Aorta (tissue), 5 donors: ENCODE measurements around the gene THSD4. TPM values are rescaled to one million over a fixed set of nuclear protein-coding genes. Genes with fewer than 3 reads are reported as not detected.

ENCODE experiments used
- ATAC-seq: fragments of 200-7000 bp; cut with Tn5 transposase; one replicate; pipeline ENCODE4 v1.9.1; 2022; ENCODE audit warnings: moderate library complexity; ENCODE audit not compliant: low FRiP score
- DNase-seq, 2 donors: peaks; one replicate each; pipeline ENCODE4 v3.0.0-alpha.2; 2020
- H3K27ac ChIP-seq, 2 donors: one replicate each; pipeline ENCODE4 v1.5.1; 2013; ENCODE audit warnings: low read length in 2 of 2, mild to moderate bottlenecking in 2 of 2, moderate library complexity in 2 of 2, control low read depth in 1 of 2, inconsistent platforms in 1 of 2, low read depth in 1 of 2
- H3K27me3 ChIP-seq, 2 donors: one replicate each; pipeline ENCODE4 v1.6.1; 2013; ENCODE audit warnings: control low read depth in 1 of 2, low read length in 1 of 2, mild to moderate bottlenecking in 1 of 2, moderate library complexity in 1 of 2; ENCODE audit not compliant: insufficient read depth in 2 of 2, control insufficient read depth in 1 of 2
- H3K36me3 ChIP-seq, 2 donors: one replicate each; pipeline ENCODE4 v1.6.1; 2013; ENCODE audit warnings: control low read depth in 1 of 2, low read length in 1 of 2, mild to moderate bottlenecking in 1 of 2; ENCODE audit not compliant: insufficient read depth in 2 of 2, control insufficient read depth in 1 of 2
- H3K4me1 ChIP-seq, 2 donors: one replicate each; pipeline ENCODE4 v1.6.1; 2013; ENCODE audit warnings: low read length in 2 of 2, control low read depth in 1 of 2, mild to moderate bottlenecking in 1 of 2, moderate library complexity in 1 of 2; ENCODE audit not compliant: insufficient read depth in 2 of 2, control insufficient read depth in 1 of 2
- H3K4me3 ChIP-seq, 2 donors: one replicate each; pipeline ENCODE4 v1.5.1; 2013; ENCODE audit warnings: low read length in 2 of 2, control low read depth in 1 of 2, mild to moderate bottlenecking in 1 of 2
- H3K9me3 ChIP-seq: one replicate; pipeline ENCODE4 v1.6.1; 2013; ENCODE audit warnings: mild to moderate bottlenecking, low read length; ENCODE audit not compliant: control insufficient read depth
- WGBS, 2 donors: extraction: QIAGEN DNeasy Blood & Tissue Kit; methylation state at CpG; one replicate each; pipeline ENCODE4 v1.1.7; 2013; 5-methylcytosine and 5-hydroxymethylcytosine counted together
- intact Hi-C, 2 donors: fragments of 100-400 bp; cut with DNase I; formaldehyde crosslinking; loops; one replicate each; pipeline versions ENCODE4 v1.14.2 to v1.15.0; 2022
- polyA plus RNA-seq, 2 donors: library from polyadenylated mRNA; stranded (reverse); fragments of 200-250 nt; gene quantifications; one replicate each; pipeline ENCODE4 v1.2.3, GENCODE V29; 2013
- total RNA-seq, 2 donors: library from RNA; stranded (reverse); fragmentation: NEBNext Ultra II Directional; extraction: Animal tissue kit (Norgen Biotek cat#: 25700); gene quantifications; one replicate each; pipeline ENCODE4 v1.2.1, GENCODE V29; 2021
- donor health status: healthy with polysubstance abuse.
- donor health status: Bipolar disorder and iron deficiency.
- donor health status: DM: no; HTN: no; CAD: no.
- donor health status: DM: no; HTN: no; CAD: no.
- donor health status: DM: yes; HTN: yes; CAD: no.

THSD4 gene
- total and polyA plus RNA-seq, 4 donors: 6.3 to 143 (median 30.3) TPM

DNA sequence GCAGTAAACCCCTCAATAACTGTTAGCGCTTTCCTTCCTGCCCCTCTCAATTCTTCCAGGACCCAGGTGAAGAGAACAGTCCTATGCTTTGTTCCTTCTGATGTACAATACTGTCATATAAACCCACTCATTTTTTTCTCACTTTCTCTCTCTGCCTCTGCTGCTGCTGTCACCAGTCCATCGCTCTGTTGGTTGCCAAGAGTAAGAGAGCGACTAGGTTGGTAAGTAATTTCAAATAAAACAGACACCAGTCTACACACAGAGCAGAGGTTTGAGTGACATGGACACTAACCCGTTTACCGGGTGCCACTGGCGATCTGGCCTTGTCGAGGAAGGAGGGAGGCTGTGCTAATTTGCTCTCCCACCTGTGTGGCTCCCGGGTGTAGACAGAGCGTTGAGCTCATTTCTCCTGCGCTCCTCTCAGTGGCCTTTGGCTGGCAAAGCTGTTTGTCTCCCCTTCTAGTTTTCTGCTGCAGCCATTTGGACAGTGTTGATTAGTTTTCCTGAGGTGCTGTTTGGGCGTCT, 215.4 kb downstream of the THSD4 start:
- peaks cover 0 to 11% of the 10 kb centered on the region in 2 donors for H3K4me1 ChIP-seq
- H3K27me3 ChIP-seq: no peaks in the 10 kb centered on the region
- ATAC-seq (no peak), DNase-seq (no peak)
- H3K4me3 ChIP-seq: no peak overlapping the region
- H3K9me3 ChIP-seq: no peaks in the 10 kb centered on the region
- peak overlapping the region; percentile 53 to 98 for H3K27ac ChIP-seq
- WGBS, 2 donors: 51 to 60% methylated on average over 11 of the region's 11 CpGs
- intact Hi-C loops: loop anchor here (5.0 to 10.0 kb wide), 3 partner anchors 48 to 216 kb away; partner anchors contain the start of gene THSD4 (in 1 of the 2)
- H3K36me3 ChIP-seq: no peaks in the 10 kb centered on the region

DNA sequence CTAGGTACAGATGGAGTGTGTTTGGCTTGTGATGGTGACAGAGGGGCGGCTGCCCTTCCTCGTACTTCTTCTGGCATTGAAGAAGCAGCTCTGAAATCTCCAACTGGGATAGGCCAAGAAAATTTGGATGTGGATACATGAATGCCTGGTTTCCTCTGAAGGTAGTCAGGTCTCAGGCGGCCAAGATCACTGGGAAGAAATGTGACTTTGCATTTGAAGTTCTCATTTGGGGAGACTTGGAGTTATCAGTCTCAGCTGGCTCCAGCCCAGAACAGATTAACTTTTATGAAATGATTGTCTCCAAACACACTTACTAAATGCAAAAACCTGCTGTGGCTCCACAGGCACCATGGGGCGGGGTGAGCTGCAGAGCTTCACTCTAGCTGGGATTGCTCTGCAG, 215.9 kb downstream of the THSD4 start:
- H3K36me3 ChIP-seq: no peaks in the 10 kb centered on the region
- no peak for DNase-seq
- 55 to 76% methylated on average over 4 of the region's 4 CpGs for WGBS, 2 donors
- peaks cover 0 to 11% of the 10 kb centered on the region in 2 donors for H3K4me1 ChIP-seq
- H3K27me3 ChIP-seq: no peaks in the 10 kb centered on the region
- H3K4me3 ChIP-seq: no peak overlapping the region
- peak overlapping the region; percentile 53 to 98 for H3K27ac ChIP-seq
- intact Hi-C loops: loop anchor here (5.0 to 10.0 kb wide), 3 partner anchors 49 to 216 kb away; partner anchors contain the start of gene THSD4 (in 1 of the 2)
- H3K9me3 ChIP-seq: no peaks in the 10 kb centered on the region
- no peak for ATAC-seq

DNA sequence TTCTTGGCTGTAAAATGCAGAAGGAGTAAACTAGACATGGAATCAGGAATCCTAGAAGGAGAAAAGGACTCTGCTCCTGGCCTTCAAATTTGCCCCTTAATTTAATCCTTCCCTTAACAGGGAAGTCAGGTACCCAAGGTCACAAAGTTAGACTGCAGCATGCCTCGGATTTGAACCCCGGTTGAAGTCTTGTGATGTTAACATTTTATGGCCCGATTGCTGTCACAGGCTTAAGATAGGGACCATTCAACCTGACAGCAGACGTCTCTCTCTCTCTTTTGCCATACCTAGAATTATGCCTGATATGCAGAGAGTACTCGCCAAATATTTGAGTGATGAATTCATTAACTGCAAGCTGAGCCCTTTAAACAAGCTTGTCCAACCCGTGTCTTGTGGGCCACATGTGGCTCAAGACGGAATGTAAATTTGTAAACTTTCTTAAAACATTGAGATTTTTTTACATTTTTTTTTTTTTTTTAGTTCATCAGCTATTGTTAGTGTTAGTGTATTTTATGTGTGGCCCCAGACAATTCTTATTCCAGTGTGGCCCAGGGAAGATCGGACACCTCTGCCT, 217.2 kb downstream of the THSD4 start:
- peaks cover 0 to 11% of the 10 kb centered on the region in 2 donors for H3K4me1 ChIP-seq
- intact Hi-C loops: loop anchor here (5.0 to 10.0 kb wide), 3 partner anchors 50 to 218 kb away; partner anchors contain the start of gene THSD4 (in 1 of the 2)
- WGBS, 2 donors: 29 to 40% methylated on average over 8 of the region's 8 CpGs
- H3K27ac ChIP-seq: peak overlapping the region; percentile 92
- no peaks in the 10 kb centered on the region for H3K27me3 ChIP-seq
- H3K36me3 ChIP-seq: no peaks in the 10 kb centered on the region
- ATAC-seq (no peak), DNase-seq (no peak)
- H3K4me3 ChIP-seq: no peak overlapping the region
- no peaks in the 10 kb centered on the region for H3K9me3 ChIP-seq

DNA sequence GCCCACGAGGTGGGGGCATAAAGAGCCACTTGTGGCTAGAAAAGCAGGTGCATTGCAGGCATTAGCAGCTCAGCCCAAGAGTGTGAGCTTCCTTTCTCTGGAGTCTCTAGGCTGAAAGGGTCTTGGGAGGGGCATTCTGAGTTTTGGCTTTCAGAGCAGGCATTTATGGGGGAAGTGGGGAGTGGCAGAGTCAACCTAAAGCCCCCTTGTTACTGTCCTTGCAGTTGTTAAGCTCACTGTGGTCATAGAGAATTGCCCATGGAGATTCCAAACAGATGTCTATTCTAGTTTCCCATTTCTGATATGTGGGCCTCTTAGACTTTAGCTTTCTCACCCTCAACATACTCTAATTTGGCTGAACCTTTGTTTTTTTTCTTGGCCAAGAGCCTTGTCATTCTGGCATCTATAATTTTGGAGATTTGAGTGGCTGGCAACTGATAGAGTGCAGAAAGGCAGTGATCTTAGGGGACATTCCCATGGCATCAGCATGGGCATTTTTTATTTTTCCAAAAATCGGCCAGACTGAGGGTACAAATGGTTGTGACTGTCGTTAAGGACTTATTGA, 217.9 kb downstream of the THSD4 start:
- Histone ChIP-seq H3K9me3 (no peaks in the 10 kb centered on the region), H3K36me3 (no peaks in the 10 kb centered on the region), H3K4me3 (no peak overlapping the region), H3K27me3 (no peaks in the 10 kb centered on the region), H3K4me1 (peaks cover 0 to 11% of the 10 kb centered on the region in 2 donors), H3K27ac (peak overlapping the region; percentile 92 to 98)
- ATAC-seq (no peak), DNase-seq (no peak)
- WGBS, 2 donors: 10 to 18% methylated on average over 3 of the region's 3 CpGs
- intact Hi-C loops: loop anchor here (5.0 to 10.0 kb wide), 3 partner anchors 51 to 218 kb away; partner anchors contain the start of gene THSD4 (in 1 of the 2)

DNA sequence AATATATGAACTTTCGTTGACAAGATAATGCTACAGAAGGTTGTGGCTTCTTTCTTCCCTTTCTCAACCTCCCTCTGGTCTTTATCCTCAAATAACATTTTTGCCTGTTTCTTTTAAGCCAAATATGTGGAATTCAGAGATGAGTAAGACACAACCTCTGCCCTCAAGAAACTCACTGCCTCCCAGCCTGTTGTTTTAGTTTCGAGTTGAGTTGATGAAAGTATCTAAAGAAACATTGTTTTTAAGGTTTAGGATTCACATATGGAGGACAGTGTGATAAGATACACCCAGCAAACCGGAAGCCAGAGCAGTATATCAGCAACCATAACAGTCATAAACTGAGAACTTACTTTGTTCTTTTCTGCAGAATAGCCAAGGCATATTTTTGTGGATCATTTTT, 218.6 kb downstream of the THSD4 start:
- H3K4me3 ChIP-seq: no peak overlapping the region
- 21 to 26% methylated on average over 3 of the region's 3 CpGs for WGBS, 2 donors
- no peaks in the 10 kb centered on the region for H3K27me3 ChIP-seq
- intact Hi-C loops: loop anchor here (5.0 to 10.0 kb wide), 3 partner anchors 52 to 219 kb away; partner anchors contain the start of gene THSD4 (in 1 of the 2)
- DNase-seq (no peak), ATAC-seq (no peak)
- peak overlapping the region in 1 of 2 donors; percentile 98 for H3K27ac ChIP-seq
- no peaks in the 10 kb centered on the region for H3K36me3 ChIP-seq
- H3K9me3 ChIP-seq: no peaks in the 10 kb centered on the region
- peaks cover 0 to 11% of the 10 kb centered on the region in 2 donors for H3K4me1 ChIP-seq

DNA sequence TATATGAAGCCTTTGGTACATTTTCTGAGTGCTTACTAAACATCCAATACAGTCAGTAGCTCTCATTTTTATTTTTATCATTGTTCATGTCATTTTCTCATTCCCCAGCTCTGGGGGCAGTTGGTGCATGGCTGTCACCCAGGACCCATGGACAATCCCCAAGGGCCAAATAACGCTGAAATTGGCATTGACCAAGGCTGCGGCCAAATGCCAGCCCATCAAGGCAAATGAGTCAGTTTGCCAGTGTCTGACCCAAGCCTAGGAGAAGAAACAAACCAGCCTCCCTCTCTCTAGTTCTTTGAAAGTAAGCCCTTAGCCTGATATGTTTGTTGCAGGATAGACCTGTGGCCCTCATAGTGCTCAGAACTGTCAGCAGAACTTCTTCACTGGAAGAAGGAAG, 219.2 kb downstream of the THSD4 start:
- Histone ChIP-seq H3K4me1 (peaks cover 0 to 11% of the 10 kb centered on the region in 2 donors), H3K36me3 (no peaks in the 10 kb centered on the region), H3K27ac (peak overlapping the region; percentile 72 to 98), H3K9me3 (no peaks in the 10 kb centered on the region), H3K27me3 (no peaks in the 10 kb centered on the region), H3K4me3 (no peak overlapping the region)
- peak; percentile 65 to 85 for DNase-seq
- ATAC-seq: no peak
- 0 to 9% methylated on average over 2 of the region's 2 CpGs for WGBS, 2 donors
- intact Hi-C loops: loop anchor here (5.0 to 10.0 kb wide), 3 partner anchors 52 to 220 kb away; partner anchors contain the start of gene THSD4 (in 1 of the 2)

DNA sequence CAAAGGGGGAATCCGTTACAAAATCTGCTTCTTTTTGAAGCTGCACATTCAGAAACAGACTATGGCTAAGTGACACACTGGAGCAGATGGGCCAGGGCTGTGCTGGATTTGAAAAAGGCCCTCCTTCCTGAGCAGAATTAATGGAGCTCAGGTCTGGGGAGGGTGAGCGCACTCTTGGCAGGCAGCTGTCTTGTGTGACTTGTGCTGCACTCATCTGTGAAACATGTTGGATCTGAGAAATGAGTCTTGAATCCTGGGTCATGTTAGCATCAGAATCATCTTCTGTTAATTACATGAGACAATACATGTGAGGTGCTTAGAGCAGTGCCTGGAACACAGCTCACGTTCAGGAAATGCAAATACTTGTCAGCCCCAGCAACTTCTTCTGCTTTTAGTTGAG, 219.6 kb downstream of the THSD4 start:
- intact Hi-C loops: loop anchor here (5.0 to 10.0 kb wide), 4 partner anchors 42 to 220 kb away; partner anchors contain the start of gene THSD4 (in 1 of the 2)
- peak overlapping the region; percentile 72 to 98 for H3K27ac ChIP-seq

DNA sequence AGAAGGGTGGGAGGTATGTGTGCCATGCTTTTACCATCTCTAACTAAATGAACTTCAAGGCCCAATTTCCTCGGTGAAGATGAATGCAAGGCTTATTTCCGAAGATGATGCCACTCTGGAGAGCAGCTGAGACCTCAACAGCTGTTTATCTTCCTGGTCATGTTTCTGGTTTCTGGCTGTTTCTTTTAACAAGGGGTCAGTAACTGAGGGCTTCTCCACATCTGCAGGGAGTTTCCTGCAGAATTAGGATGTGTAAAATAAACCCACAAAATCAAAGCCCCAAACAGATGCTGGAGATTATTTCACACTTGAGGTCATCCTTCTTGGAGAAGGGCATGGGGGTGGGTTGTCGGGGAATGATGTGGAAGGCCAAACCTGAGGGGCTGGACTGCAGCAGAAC, 220.3 kb downstream of the THSD4 start:
- no peak overlapping the region for H3K4me3 ChIP-seq
- H3K9me3 ChIP-seq: no peaks in the 10 kb centered on the region
- peaks cover 0 to 11% of the 10 kb centered on the region in 2 donors for H3K4me1 ChIP-seq
- H3K27ac ChIP-seq: peak overlapping the region; percentile 41 to 98
- no peak for ATAC-seq
- H3K36me3 ChIP-seq: no peaks in the 10 kb centered on the region
- no peaks in the 10 kb centered on the region for H3K27me3 ChIP-seq
- no peak for DNase-seq
- intact Hi-C loops: loop anchor here in 1 of 2 donors (5.0 to 10.0 kb wide), 2 partner anchors 42 to 221 kb away; partner anchors contain the start of gene THSD4
- WGBS, 2 donors: 83 to 86% methylated on average over 3 of the region's 3 CpGs

More for the DNA sequence above, 219.6 kb downstream of the THSD4 start:
- Histone ChIP-seq H3K4me1 (peaks cover 0 to 11% of the 10 kb centered on the region in 2 donors), H3K27me3 (no peaks in the 10 kb centered on the region), H3K9me3 (no peaks in the 10 kb centered on the region), H3K4me3 (no peak overlapping the region), H3K36me3 (no peaks in the 10 kb centered on the region)
- no peak for DNase-seq
- WGBS, 2 donors: 55 to 67% methylated on average over 3 of the region's 3 CpGs
- no peak for ATAC-seq
